ENCODE data around the gene DLL4. TPM values are rescaled to one million over a fixed set of nuclear protein-coding genes. Genes with fewer than 3 reads are reported as not detected.

DLL4 gene
- total RNA-seq, 4 donors from 2014 or later = 1.9 to 9.7 (median 6.4) TPM

DNA sequence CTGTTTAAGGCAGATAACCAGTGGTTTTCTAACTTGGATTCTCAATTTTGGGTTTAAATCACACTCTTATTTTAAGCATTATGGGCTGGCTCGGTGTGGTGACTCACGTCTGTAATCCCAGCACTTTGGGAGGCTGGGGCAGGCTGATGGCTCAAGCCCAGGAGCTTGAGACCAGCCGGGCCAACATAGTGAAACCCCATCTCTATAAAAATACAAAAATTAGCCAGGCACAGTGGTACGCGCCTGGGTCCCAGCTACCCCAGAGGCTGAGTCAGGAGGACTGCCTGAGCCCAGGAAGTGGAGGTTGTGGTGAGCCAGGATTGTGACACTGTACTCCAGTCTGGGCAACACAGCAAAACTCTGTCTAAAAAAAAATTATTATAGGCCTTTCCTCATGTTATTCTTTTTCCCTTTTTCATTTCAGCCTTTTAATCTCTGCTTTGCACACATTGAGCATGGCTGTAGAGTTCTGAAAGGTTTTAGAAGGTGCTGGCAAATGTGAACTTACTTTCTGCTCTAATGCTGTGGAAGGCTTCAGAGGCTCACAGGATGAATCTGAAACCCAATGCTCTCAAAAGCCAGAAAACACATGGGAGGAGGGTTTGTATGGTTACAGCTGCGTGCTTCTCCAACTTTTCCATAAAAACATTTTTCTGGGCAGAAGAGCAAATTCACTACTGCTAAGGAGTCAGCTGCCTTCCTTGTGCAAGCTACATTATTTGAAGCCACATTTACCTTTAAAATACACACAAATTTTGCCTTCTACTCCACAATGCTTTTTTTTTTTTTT is 56.6 kb downstream of the DLL4 start:
- Histone ChIP-seq H3K27ac (no peak overlapping the region), H3K4me1 (no peaks in the 10 kb centered on the region), H3K36me3 (peaks cover 0 to 92% of the 10 kb centered on the region in 2 donors), H3K27me3 (no peaks in the 10 kb centered on the region), H3K4me3 (no peak overlapping the region), H3K9me3 (no peaks in the 10 kb centered on the region)
- 87 to 88% methylated on average over 3 to 6 of the region's 6 CpGs for WGBS, 2 donors (ENCODE audit: low coverage in 1 of 2)
- no peak for ATAC-seq
- TF ChIP-seq POLR2A (IDR thresholded peaks at IDR 0.05) (no peak), EP300 (IDR thresholded peaks at IDR 0.05) (no peak), POLR2AphosphoS5 (IDR thresholded peaks at IDR 0.05) (no peak)
- TF ChIP-seq, protein P1, sequence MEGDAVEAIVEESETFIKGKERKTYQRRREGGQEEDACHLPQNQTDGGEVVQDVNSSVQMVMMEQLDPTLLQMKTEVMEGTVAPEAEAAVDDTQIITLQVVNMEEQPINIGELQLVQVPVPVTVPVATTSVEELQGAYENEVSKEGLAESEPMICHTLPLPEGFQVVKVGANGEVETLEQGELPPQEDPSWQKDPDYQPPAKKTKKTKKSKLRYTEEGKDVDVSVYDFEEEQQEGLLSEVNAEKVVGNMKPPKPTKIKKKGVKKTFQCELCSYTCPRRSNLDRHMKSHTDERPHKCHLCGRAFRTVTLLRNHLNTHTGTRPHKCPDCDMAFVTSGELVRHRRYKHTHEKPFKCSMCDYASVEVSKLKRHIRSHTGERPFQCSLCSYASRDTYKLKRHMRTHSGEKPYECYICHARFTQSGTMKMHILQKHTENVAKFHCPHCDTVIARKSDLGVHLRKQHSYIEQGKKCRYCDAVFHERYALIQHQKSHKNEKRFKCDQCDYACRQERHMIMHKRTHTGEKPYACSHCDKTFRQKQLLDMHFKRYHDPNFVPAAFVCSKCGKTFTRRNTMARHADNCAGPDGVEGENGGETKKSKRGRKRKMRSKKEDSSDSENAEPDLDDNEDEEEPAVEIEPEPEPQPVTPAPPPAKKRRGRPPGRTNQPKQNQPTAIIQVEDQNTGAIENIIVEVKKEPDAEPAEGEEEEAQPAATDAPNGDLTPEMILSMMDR (IDR thresholded peaks at IDR 0.05) = no peak

DNA sequence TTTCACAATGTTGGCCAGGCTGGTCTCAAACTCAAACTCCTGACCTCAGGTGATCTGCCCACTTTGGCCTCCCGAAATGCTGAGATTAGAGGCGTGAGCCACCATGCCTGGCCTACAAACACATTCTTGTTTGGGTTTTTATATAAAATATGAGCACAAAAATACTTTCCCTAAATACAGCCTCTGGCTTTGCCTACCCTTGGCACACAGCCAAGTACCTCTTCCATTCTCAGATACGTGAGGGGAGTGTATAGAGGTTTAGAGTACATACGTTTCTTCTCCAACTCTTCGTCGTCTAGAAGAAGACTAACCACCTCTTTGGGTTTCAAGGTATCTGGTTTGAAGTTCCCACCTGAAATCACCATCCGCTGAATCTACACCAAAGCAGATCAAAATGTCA is 57.7 kb downstream of the DLL4 start:
- Histone ChIP-seq H3K27me3 (no peaks in the 10 kb centered on the region), H3K27ac (no peak overlapping the region), H3K4me3 (no peak overlapping the region), H3K36me3 (peaks cover 0 to 90% of the 10 kb centered on the region in 2 donors), H3K9me3 (no peaks in the 10 kb centered on the region), H3K4me1 (peaks cover 0 to 2% (median 0%) of the 10 kb centered on the region in 3 donors)
- no peak for TF ChIP-seq POLR2AphosphoS5 (IDR thresholded peaks at IDR 0.05)
- no peak for TF ChIP-seq POLR2A (IDR thresholded peaks at IDR 0.05)
- WGBS, 2 donors (ENCODE audit: low coverage in 1 of 2) = 73 to 74% methylated on average over 7 of the region's 7 CpGs
- no peak for ATAC-seq

DNA sequence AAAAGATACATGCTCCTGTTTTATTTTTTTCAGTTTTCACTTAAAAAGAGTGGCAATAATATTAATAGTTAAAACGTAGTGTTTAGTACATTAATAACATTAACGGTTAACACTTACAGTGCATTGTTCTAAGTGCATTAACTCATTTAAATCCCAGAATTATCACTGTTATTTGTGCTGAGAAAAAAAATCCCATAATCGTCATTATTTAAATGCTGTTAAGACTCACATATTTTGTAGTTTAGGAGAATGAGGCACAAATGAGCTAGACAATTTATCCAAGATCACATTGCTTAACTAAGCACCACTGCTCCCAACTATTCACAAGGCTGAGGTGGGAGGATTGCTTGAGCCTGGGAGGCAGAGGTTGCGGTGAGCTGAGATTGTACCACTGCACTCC is 59.0 kb downstream of the DLL4 start:
- 83 to 87% methylated on average over 3 of the region's 4 CpGs for WGBS, 2 donors (ENCODE audit: low coverage in 1 of 2)
- no peak overlapping the region for H3K4me3 ChIP-seq
- no peaks in the 10 kb centered on the region for H3K27me3 ChIP-seq
- no peak overlapping the region for H3K27ac ChIP-seq
- peaks cover 0 to 79% of the 10 kb centered on the region in 2 donors for H3K36me3 ChIP-seq
- H3K4me1 ChIP-seq = peaks cover 0 to 15% (median 6%) of the 10 kb centered on the region in 3 donors
- no peak for ATAC-seq
- no peaks in the 10 kb centered on the region for H3K9me3 ChIP-seq
- no peak for TF ChIP-seq EP300 (IDR thresholded peaks at IDR 0.05)
- TF ChIP-seq, protein P1 (IDR thresholded peaks at IDR 0.05) = no peak
- no peak for TF ChIP-seq POLR2AphosphoS5 (IDR thresholded peaks at IDR 0.05)
- no peak for TF ChIP-seq POLR2A (IDR thresholded peaks at IDR 0.05)

Small RNAs within 50 kb of the gene (small RNA-seq; reads per million reads assigned to genes)
- gene ISCA1P4 = 0 reads per million in 4 donors

Other genes starting within 250 kb of the DLL4 start
- 1 to 10 TPM in 1 of 4 donors, not detected in 3; 3.0 TPM for gene RAD51, start 234.2 kb upstream of the DLL4 start, total RNA-seq
- 10 to 100 TPM; 24.2 to 37.2 (median 32.8) TPM for gene RMDN3, start 174.1 kb upstream of the DLL4 start, total RNA-seq
- 10 to 100 TPM in 1 of 4 donors, 1 to 10 TPM in 3; 5.8 to 12.1 (median 6.9) TPM for gene GCHFR, start 165.3 kb upstream of the DLL4 start, total RNA-seq
- gene C15orf62, start 159.4 kb upstream of the DLL4 start, total RNA-seq = under 1 TPM; 0.16 to 0.42 (median 0.31) TPM
- 10 to 100 TPM; 13.3 to 25.5 (median 19.7) TPM for gene ZFYVE19, start 122.3 kb upstream of the DLL4 start, total RNA-seq
- gene DNAJC17, start 121.9 kb upstream of the DLL4 start, total RNA-seq = 10 to 100 TPM in 3 of 4 donors, 1 to 10 TPM in 1; 7.8 to 20.5 (median 17.8) TPM
- not detected for gene PPP1R14D, start 100.6 kb upstream of the DLL4 start, total RNA-seq
- gene SPINT1, start 85.3 kb upstream of the DLL4 start, total RNA-seq = 10 to 100 TPM in 1 of 4 donors, 1 to 10 TPM in 3; 2.0 to 29.8 (median 2.8) TPM
- 1 to 10 TPM in 1 of 4 donors, not detected in 3; 7.0 TPM for gene RHOV, start 55.1 kb upstream of the DLL4 start, total RNA-seq
- gene VPS18, start 34.9 kb upstream of the DLL4 start, total RNA-seq = 10 to 100 TPM; 24.6 to 36.3 (median 29.9) TPM
- gene CHAC1, start 24.1 kb downstream of the DLL4 start, total RNA-seq = 1 to 10 TPM in 3 of 4 donors, under 1 TPM in 1; 0.54 to 1.8 (median 1.5) TPM
- gene INO80, start 186.9 kb downstream of the DLL4 start, total RNA-seq = 10 to 100 TPM; 18.0 to 61.3 (median 32.2) TPM